Lower leg skin (tissue), 3 donors: Measurements from ENCODE around the gene TANK.

Experiments used
- POLR2A ChIP-seq, 2 donors: fragments of 450-650 bp; IDR thresholded peaks; one replicate each; pipeline ENCODE4 v1.6.1; 2016 to 2017; ENCODE audit warnings: antibody characterized with exemption in 2 of 2, mild to moderate bottlenecking in 1 of 2, moderate library complexity in 1 of 2
- TF ChIP-seq, protein P1 (sequence below), 3 donors: fragments of 450-650 bp; IDR thresholded peaks; one replicate each; pipeline ENCODE4 v1.5.1; 2016; ENCODE audit warnings: antibody characterized with exemption in 3 of 3, mild to moderate bottlenecking in 3 of 3, moderate library complexity in 2 of 3

DNA sequence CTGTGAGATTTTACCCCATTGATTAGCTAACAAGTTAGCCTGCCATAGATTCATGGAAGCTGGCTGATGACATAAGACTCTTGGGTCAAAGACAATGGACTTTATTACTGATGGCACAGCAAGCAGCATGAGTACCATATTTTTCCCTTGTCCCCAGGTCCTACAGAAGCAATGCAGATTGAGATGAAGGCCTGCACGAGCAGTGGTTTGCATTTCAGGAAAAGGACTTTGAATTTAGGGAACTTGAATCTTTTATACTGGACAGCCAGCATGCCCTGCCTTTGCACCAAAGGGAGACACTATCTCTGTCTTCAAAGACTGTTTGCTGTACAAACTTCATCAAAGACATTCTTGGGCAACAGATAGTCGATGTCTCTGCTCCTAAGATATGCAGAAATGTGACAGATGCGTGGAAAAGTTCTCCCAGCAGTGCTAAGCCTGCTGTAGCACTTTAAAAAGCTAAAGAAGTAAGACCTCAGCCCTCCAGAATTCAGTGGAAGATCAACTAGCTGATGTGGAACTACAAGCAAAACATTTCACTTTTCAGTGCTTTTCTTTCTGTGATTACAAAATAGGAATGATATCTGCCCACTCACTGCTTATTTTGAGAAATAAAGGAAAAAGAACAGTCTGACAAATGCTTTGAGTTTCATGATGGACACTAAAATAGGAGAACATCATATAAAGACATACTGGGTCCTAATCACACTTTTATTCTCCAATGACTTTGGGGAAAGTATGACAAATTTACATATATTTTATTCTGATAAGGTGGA, 44.4 kb upstream of the TANK start:
- TF ChIP-seq, protein P1, sequence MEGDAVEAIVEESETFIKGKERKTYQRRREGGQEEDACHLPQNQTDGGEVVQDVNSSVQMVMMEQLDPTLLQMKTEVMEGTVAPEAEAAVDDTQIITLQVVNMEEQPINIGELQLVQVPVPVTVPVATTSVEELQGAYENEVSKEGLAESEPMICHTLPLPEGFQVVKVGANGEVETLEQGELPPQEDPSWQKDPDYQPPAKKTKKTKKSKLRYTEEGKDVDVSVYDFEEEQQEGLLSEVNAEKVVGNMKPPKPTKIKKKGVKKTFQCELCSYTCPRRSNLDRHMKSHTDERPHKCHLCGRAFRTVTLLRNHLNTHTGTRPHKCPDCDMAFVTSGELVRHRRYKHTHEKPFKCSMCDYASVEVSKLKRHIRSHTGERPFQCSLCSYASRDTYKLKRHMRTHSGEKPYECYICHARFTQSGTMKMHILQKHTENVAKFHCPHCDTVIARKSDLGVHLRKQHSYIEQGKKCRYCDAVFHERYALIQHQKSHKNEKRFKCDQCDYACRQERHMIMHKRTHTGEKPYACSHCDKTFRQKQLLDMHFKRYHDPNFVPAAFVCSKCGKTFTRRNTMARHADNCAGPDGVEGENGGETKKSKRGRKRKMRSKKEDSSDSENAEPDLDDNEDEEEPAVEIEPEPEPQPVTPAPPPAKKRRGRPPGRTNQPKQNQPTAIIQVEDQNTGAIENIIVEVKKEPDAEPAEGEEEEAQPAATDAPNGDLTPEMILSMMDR (IDR thresholded peaks at IDR 0.05), result no peak
- no peak for TF ChIP-seq POLR2A (IDR thresholded peaks at IDR 0.05)
